Left colon (tissue), 2 donors: ENCODE data around the gene SPR. TPM values are rescaled to one million over a fixed set of nuclear protein-coding genes. Genes with fewer than 3 reads are reported as not detected.
"Not testable (repeated sequence)": the region's sequence is repeated elsewhere in the genome, so short reads cannot be mapped to it uniquely, and the experiment has no call there.

ENCODE experiments used
- ATAC-seq: fragments of 200-7000 bp; cut with Tn5 transposase; one replicate; pipeline ENCODE4 v1.9.1; 2020; ENCODE audit warnings: mild to moderate bottlenecking, moderate library complexity
- DNase-seq, 2 donors: peaks; one replicate each; pipeline ENCODE4 v3.0.0-alpha.2; 2020
- intact Hi-C, 2 donors: fragments of 100-400 bp; cut with DNase I in 1 of 2; cut with micrococcal nuclease in 1 of 2; formaldehyde crosslinking; loops; one replicate each; pipeline versions ENCODE4 v1.11.2 to v1.14.0; 2022; cut with DNase I, micrococcal nuclease
- total RNA-seq, 2 donors: library from RNA; stranded (reverse); fragmentation: NEBNext Ultra II Directional; extraction: Animal tissue kit (Norgen Biotek cat#: 25700); gene quantifications; one replicate each; pipeline ENCODE4 v1.2.1, GENCODE V29; 2021
- donor health status: DM: no; HTN: no; CAD: no.
- donor health status: DM: yes; HTN: yes; CAD: no.

The SPR gene
- total RNA-seq, 2 donors from 2014 or later, result 77.8 to 81.9 TPM

DNA sequence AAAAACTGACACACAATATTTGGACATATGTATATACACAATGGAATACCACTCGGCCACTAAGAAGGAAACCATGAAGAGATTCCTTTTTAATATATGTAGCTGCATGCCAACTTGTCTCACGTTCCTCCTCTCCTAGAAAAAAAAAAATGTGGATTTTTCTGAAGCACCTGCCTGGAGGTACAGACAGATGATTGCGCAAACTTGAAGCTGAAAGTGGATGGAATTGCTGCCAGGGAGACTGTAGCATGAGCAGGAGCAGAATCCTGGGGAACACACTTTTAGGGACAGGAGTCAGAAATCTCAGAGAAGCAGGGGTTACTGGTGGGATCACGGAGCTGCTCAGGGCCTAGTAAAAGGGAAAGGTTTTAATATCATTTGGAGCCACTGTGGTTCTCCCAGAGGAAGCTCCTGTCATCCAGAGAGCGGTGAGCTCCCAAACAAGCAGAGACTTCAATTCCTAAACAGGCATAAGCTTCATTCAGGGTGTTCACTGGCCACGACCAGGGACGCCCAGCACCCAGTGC is 640 bp upstream of the SPR start:
- DNase-seq, result no peak
- intact Hi-C loops, result no loop called here
- no peak for ATAC-seq

DNA sequence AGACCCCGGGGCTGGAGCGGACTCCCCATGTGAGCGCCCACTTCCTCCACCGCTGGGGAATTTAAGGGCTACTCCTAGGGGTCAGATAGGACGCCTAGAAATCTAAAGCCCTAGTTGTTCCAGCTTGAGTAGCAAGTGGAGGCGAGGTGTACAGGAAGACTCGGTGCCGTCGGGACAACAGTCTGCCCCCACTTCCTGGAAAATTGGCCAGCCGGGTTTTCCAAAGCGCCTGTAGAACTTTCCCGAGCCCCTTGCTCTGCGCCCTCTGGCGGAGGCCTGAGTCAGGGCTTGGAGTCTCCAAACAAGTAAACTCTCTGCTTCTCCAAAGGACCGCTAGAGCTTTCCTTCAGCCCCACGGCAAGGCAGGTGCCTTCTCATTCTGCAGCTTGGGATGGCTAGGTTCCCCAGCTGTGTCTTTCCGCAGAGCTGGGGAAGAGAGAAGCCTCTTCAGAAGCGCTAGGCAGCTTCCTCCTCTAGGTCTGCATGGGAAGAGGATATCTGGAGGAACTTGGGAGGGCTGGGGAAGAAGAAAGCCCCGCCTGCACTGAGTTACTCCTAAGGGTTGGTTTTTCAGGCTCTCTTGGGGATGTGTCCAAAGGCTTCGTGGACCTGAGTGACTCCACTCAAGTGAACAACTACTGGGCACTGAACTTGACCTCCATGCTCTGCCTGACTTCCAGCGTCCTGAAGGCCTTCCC is 681 bp downstream of the SPR start:
- peak; percentile 65 for ATAC-seq
- intact Hi-C loops, result no loop called here
- peak; percentile 89 to 93 for DNase-seq

- ATAC-seq (no peak), DNase-seq (no peak)
- intact Hi-C loops, result no loop called here
These were observed 1.4 kb downstream of the SPR start for GRCh38 chr2:72888438-72889202.

DNA sequence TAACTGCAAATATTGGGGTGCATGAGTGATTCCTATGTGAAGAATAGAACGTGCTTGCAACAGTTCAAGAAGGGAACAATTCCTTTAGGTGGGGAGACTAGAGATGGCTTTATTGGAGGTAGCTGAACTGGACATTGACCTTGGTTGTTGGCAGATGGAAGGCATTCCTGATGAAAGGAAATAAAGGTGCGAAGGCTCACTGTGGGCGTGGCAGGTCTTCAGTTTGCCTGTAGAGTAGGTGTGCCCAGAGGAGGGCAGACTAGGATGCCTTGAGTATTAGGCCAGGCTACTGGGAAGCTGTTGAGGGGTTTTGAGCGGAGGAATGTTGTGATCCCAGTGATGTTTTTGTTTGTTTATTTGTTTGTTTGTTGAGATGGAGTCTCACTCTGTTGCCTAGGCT is 2.8 kb downstream of the SPR start:
- DNase-seq (peak; percentile 72 to 73), ATAC-seq (peak; percentile 46)
- intact Hi-C loops, result loop anchor here (10.0 kb wide), 2 partner anchors 85 to 275 kb away; no protein-coding TSS in a partner anchor

GRCh38 chr2:72891091-72891818 is 4.0 kb downstream of the SPR start:
- no peak for DNase-seq
- intact Hi-C loops, result loop anchor here (10.0 kb wide), 2 partner anchors 84 to 274 kb away; no protein-coding TSS in a partner anchor
- no peak for ATAC-seq

DNA sequence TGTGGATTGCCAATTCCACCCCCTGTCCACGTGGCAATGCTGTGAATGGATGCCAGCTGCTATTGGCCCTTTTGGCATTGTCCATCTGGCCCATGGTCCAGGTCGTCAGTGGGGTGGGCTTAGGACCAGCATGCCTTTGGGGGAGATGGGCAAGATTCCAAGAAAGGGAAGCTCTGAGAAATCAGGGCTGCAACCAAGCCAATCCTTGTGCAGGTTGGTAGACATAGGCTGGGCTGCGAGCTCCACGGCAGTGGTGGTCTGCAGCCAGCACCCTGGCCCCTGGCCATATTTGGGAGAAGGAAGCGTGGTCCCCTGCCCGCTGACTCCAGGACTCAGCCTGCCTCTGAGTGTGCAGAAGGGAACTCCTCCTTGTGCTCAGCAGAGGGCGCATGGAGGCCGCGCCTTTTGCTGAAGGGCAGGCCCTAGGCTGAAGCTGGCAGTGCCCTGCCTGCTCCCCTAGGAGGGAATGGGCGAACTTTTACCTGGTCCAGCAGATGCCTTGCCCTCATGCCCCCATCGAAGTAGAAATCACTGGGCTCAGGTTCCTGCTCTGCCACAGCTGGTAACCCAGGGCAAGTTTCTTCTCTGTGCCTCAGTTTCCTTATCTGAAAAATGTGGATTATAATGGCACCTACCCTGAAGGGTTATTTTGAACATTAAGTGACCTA is 5.4 kb downstream of the SPR start:
- intact Hi-C loops, result loop anchor here (10.0 kb wide), 2 partner anchors 82 to 272 kb away; no protein-coding TSS in a partner anchor
- DNase-seq, result peak in 1 of 2 donors; percentile 80

GRCh38 chr2:72893594-72894319 is 6.5 kb downstream of the SPR start:
- intact Hi-C loops, result loop anchor here (10.0 kb wide), 2 partner anchors 81 to 271 kb away; no protein-coding TSS in a partner anchor
- ATAC-seq (peak; percentile 35), DNase-seq (peak in 1 of 2 donors; percentile 53)

More for the DNA sequence above, 5.4 kb downstream of the SPR start:
- peak; percentile 60 for ATAC-seq

- DNase-seq (no peak), ATAC-seq (no peak)
- intact Hi-C loops, result loop anchor here (10.0 kb wide), 2 partner anchors 80 to 270 kb away; no protein-coding TSS in a partner anchor
These were observed 7.3 kb downstream of the SPR start for GRCh38 chr2:72894514-72894913.

DNA sequence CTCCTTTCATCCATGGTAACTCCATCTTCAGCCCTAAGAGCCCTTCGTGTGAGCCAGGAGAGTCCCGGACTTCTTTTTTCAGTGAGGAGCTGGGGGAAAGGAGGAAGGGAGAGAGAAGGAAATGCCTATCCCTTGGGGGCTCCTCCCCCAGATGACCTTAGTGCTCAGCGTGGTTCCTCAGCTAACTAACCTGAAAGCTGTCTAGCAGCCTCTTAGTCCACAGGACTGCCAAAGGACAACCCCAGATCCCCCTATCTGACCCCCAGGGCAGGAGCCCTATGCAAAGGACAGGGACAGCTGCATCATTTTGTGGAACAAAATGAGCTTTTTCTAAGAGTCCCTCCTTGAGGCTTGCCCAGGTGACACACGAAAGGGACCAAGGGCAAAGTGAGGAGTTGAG is 7.9 kb downstream of the SPR start:
- peak; percentile 18 for ATAC-seq
- intact Hi-C loops, result loop anchor here (10.0 kb wide), 2 partner anchors 80 to 270 kb away; no protein-coding TSS in a partner anchor

GRCh38 chr2:72895759-72896281 is 8.6 kb downstream of the SPR start:
- peak; percentile 73 to 83 for DNase-seq
- intact Hi-C loops, result loop anchor here (10.0 kb wide), 2 partner anchors 79 to 269 kb away; no protein-coding TSS in a partner anchor
- peak; percentile 88 for ATAC-seq

More for the DNA sequence above, 7.9 kb downstream of the SPR start:
- DNase-seq, result no peak

DNA sequence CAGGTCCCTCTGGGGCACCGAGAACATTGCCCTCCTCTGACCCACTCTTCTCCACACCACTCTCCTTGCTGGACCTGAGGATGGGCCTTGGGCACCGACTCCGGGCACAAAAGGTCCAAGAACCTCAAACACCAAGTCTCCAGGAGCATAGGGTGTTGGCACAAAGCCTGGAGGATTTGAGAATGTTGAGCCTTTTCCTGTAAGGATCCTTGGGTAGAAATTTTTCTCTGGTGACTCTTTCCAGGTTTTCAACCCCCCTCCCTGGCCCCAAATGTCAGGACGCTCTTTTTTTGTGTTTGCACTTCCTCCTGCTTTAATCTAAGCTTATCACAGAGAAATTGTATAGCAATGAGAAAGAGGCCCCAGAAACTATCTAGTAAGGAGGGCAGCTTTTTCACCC is 9.2 kb downstream of the SPR start:
- DNase-seq (no peak), ATAC-seq (no peak)
- intact Hi-C loops, result loop anchor here (10.0 kb wide), 2 partner anchors 78 to 268 kb away; no protein-coding TSS in a partner anchor

GRCh38 chr2:72897785-72898584 is 10.8 kb downstream of the SPR start:
- ATAC-seq (no peak), DNase-seq (no peak)
- intact Hi-C loops, result loop anchor here (10.0 kb wide), 2 partner anchors 77 to 267 kb away; no protein-coding TSS in a partner anchor

DNA sequence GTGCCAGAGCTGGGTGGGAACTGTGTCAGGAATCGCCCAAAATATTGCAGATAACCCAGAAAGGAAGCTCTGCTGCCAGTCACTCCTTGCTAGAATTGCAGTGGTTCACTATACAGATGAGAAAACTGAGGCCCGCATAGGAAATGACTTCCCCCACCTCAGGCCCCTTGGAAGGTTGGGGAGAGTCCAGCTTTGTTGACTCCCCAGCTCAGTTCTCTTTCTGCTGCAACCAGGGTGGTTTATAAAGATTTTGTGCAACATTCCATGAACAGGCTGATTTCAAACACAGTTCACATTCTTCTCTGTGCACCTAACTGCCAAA is 11.3 kb downstream of the SPR start:
- no peak for ATAC-seq
- intact Hi-C loops, result loop anchor here (10.0 kb wide), 2 partner anchors 76 to 266 kb away; no protein-coding TSS in a partner anchor
- DNase-seq, result no peak

GRCh38 chr2:72900191-72900825 is 13.1 kb downstream of the SPR start:
- ATAC-seq (no peak), DNase-seq (no peak)
- intact Hi-C loops, result no loop called here

DNA sequence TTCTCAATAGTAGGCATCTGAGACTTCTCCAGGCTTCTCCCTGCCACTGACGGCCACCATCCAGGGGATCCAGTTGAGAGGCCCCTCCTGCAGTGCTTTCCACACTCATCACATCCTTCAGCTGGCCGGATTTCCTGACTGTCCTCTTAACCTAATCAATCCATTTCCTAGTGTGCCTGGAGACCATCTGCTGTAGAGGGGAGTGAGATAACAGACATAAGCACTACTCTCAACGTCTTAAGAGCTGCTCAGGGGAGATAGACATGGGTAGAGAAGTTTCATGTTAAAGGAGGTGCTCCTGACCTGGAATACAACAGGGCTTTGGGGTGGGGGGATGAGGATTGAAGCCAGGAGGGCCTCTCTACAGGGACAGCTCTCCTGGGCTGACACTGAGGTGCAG is 14.2 kb downstream of the SPR start:
- ATAC-seq, result no peak
- no peak for DNase-seq
- intact Hi-C loops, result no loop called here

DNA sequence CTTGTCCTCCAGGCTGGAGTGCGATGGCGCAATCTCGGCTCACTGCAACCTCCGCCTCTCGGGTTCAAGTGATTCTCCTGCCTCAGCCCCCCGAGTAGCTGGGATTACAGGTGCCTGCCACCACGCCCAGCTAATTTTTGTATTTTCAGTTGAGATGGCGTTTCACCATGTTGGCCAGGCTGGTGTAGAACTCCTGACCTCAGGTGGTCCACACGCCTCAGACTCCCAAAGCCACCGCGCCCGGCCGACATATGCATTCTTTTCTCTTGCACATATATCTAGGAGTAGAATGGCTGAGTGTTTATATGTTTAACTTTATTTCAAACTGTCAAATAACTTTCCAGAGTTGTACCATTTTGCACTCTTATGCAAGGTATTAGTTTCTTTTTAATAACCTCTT is 20.2 kb downstream of the SPR start:
- not testable (repeated sequence) for DNase-seq

More for the DNA sequence above, 20.2 kb downstream of the SPR start:
- intact Hi-C loops, ATAC-seq: not testable (repeated sequence)
